ENCODE measurements around the gene PRELID1.

- TF ChIP-seq RCOR1 (IDR thresholded peaks at IDR 0.05; ENCODE audit: low read depth, low read length), result no peak
- no peak for TF ChIP-seq SREBF2 (IDR thresholded peaks at IDR 0.05)
- no peak for TF ChIP-seq CTCF (IDR thresholded peaks at IDR 0.05)
- TF ChIP-seq POLR2A (IDR thresholded peaks at IDR 0.05; ENCODE audit: low read length), result no peak
- TF ChIP-seq RAD21 (conservative IDR thresholded peaks at IDR 0.05 in 1 of 2, IDR thresholded peaks at IDR 0.05 in 1 of 2), result no peak
- TF ChIP-seq KDM1A (IDR thresholded peaks at IDR 0.05; ENCODE audit: low read depth), result no peak
- no peak for TF ChIP-seq ZC3H11A (IDR thresholded peaks at IDR 0.05)
- TF ChIP-seq HDAC2 (IDR thresholded peaks at IDR 0.05), result no peak
- TF ChIP-seq SMC3 (IDR thresholded peaks at IDR 0.05), result no peak
- no peak for TF ChIP-seq RNF2 (IDR thresholded peaks at IDR 0.05; ENCODE audit: borderline replicate concordance, low read depth)
- TF ChIP-seq ELK1 (IDR thresholded peaks at IDR 0.05; ENCODE audit: low read depth, low read length), result no peak
Observed at GRCh38 chr5:177264178-177264577, 39.4 kb upstream of the PRELID1 start.

Data from A549 (cell line).